ENCODE measurements around the gene DHX35. TPM values are rescaled to one million over a fixed set of nuclear protein-coding genes. Genes with fewer than 3 reads are reported as not detected.

The DHX35 gene
- total and polyA plus RNA-seq, 7 donors, result 3.4 to 11.9 (median 5.8) TPM

DNA sequence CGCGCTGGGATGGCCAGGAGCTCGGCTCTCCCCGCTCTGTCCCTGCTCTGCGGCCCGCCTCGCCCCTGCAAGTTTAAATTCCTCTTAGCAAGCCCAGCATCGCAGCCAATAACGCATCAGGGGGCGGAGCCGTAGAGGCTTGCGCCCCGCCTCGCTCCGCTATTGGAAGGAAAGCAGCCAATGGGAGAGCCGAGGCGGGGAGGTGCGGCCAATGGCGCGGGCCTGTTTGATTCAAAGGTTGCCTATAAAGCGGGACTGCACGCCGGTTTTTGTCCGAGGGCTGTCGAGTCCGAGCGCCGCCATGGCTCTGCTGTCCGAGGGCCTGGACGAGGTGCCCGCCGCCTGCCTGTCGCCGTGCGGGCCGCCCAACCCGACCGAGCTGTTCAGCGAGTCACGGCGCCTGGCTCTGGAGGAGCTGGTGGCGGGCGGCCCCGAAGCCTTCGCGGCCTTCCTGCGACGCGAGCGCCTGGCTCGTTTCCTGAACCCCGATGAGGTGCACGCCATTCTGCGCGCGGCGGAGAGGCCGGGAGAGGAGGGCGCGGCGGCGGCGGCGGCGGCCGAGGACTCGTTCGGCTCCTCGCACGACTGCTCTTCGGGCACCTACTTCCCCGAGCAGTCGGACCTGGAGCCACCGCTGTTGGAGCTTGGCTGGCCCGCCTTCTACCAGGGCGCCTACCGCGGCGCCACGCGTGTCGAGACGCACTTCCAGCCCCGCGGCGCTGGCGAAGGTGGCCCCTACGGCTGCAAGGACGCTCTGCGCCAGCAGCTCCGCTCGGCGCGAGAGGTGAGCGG, 35.8 kb upstream of the DHX35 start, which contains the start of gene FAM83D:
FAM83D (plus strand) TSS at position 276 of the 792 bp plus-strand sequence; CDS start at position 302, 26 bp downstream.
- DNase-seq (peak; percentile 89 to 94), ATAC-seq (peak; percentile 95 to 98 (median 98))
- intact Hi-C loops (cut with DNase I), result loop anchor here in 1 of 2 donors (10.0 kb wide), 1 partner anchor 118 kb away; no protein-coding TSS in a partner anchor
- Histone ChIP-seq H3K27ac (no peak within 1 kb of the TSS), H3K27me3 (ENCODE audit: insufficient read depth in 3 of 3, low read length in 2 of 3) (peaks cover 0 to 18% (median 2%) of the 10 kb centered on the region in 3 donors), H3K4me1 (peaks cover 8% of the 10 kb centered on the region), H3K36me3 (ENCODE audit: insufficient read depth in 1 of 2, low read depth in 1 of 2) (no peaks in the 10 kb centered on the region), H3K9me3 (no peaks in the 10 kb centered on the region), H3K4me3 (peak within 1 kb of the TSS; percentile 67)
- TF ChIP-seq, protein P1, sequence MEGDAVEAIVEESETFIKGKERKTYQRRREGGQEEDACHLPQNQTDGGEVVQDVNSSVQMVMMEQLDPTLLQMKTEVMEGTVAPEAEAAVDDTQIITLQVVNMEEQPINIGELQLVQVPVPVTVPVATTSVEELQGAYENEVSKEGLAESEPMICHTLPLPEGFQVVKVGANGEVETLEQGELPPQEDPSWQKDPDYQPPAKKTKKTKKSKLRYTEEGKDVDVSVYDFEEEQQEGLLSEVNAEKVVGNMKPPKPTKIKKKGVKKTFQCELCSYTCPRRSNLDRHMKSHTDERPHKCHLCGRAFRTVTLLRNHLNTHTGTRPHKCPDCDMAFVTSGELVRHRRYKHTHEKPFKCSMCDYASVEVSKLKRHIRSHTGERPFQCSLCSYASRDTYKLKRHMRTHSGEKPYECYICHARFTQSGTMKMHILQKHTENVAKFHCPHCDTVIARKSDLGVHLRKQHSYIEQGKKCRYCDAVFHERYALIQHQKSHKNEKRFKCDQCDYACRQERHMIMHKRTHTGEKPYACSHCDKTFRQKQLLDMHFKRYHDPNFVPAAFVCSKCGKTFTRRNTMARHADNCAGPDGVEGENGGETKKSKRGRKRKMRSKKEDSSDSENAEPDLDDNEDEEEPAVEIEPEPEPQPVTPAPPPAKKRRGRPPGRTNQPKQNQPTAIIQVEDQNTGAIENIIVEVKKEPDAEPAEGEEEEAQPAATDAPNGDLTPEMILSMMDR (IDR thresholded peaks at IDR 0.05), result no peak
- 1% methylated on average over 71 to 95 of the region's 95 CpGs for WGBS, 3 donors

- no peak for DNase-seq
- WGBS, 3 donors, result 7 to 10% (median 7%) methylated on average over 24 to 27 of the region's 27 CpGs
- no peak for ATAC-seq
- no peak overlapping the region for H3K27ac ChIP-seq
- H3K36me3 ChIP-seq (ENCODE audit: insufficient read depth in 1 of 2, low read depth in 1 of 2), result no peaks in the 10 kb centered on the region
- H3K4me1 ChIP-seq, result peaks cover 8% of the 10 kb centered on the region
- H3K27me3 ChIP-seq (ENCODE audit: insufficient read depth in 3 of 3, low read length in 2 of 3), result peaks cover 0 to 12% (median 2%) of the 10 kb centered on the region in 3 donors
- TF ChIP-seq, protein P1 (IDR thresholded peaks at IDR 0.05), result no peak
- peak overlapping the region; percentile 67 for H3K4me3 ChIP-seq
- H3K9me3 ChIP-seq, result no peaks in the 10 kb centered on the region
- intact Hi-C loops (cut with DNase I), result loop anchor here in 1 of 2 donors (10.0 kb wide), 1 partner anchor 118 kb away; no protein-coding TSS in a partner anchor
Observed at GRCh38 chr20:38926934-38927616, 35.1 kb upstream of the DHX35 start.

GRCh38 chr20:38927902-38928578, 34.1 kb upstream of the DHX35 start:
- DNase-seq, result no peak
- intact Hi-C loops (cut with DNase I), result loop anchor here in 1 of 2 donors (10.0 kb wide), 1 partner anchor 117 kb away; no protein-coding TSS in a partner anchor
- H3K36me3 ChIP-seq (ENCODE audit: insufficient read depth in 1 of 2, low read depth in 1 of 2), result no peaks in the 10 kb centered on the region

DNA sequence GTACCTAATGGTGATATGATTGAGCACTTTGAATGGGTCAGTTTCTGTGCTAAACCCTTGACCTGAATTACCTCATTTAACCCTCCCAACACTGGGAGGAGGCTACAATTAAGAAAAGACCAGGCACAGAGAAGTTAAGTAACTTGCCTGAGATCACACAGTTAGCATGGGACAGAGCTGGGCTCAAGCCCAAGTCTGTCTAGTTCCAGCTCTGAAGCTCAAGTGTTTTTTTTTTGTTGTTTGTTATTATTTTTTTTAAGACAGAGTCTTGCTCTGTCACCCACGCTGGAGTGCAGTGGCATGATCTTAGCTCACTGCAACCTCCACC, 31.9 kb upstream of the DHX35 start:
- Histone ChIP-seq H3K9me3 (no peaks in the 10 kb centered on the region), H3K27ac (no peak overlapping the region), H3K4me1 (peaks cover 8% of the 10 kb centered on the region), H3K27me3 (ENCODE audit: insufficient read depth in 3 of 3, low read length in 2 of 3) (peaks cover 0 to 12% (median 2%) of the 10 kb centered on the region in 3 donors), H3K4me3 (no peak overlapping the region), H3K36me3 (ENCODE audit: insufficient read depth in 1 of 2, low read depth in 1 of 2) (no peaks in the 10 kb centered on the region)
- TF ChIP-seq, protein P1 (IDR thresholded peaks at IDR 0.05), result no peak
- no peak for ATAC-seq
- WGBS, 3 donors, result 88 to 100% (median 96%) methylated on average over 1 of the region's 1 CpG
- intact Hi-C loops (cut with DNase I), result no loop called here
- DNase-seq, result no peak

More at GRCh38 chr20:38927902-38928578, 34.1 kb upstream of the DHX35 start:
- no peak overlapping the region for H3K27ac ChIP-seq
- no peak for ATAC-seq
- H3K27me3 ChIP-seq (ENCODE audit: insufficient read depth in 3 of 3, low read length in 2 of 3), result peaks cover 0 to 12% (median 2%) of the 10 kb centered on the region in 3 donors
- 67 to 74% (median 71%) methylated on average over 5 of the region's 5 CpGs for WGBS, 3 donors
- no peaks in the 10 kb centered on the region for H3K9me3 ChIP-seq
- peaks cover 8% of the 10 kb centered on the region for H3K4me1 ChIP-seq
- H3K4me3 ChIP-seq, result no peak overlapping the region
- TF ChIP-seq, protein P1 (IDR thresholded peaks at IDR 0.05), result no peak
